GM18508 (cell line): ENCODE results near the gene SERINC4.
"Not testable (repeated sequence)": the region's sequence is repeated elsewhere in the genome, so short reads cannot be mapped to it uniquely, and the experiment has no call there.

Experiments
- ATAC-seq: cut with Tn5 transposase; IDR thresholded peaks from one replicate; pipeline ENCODE4 v1.9.1; 2021; ENCODE audit warnings: moderate number of reproducible peaks; ENCODE audit not compliant: insufficient read depth, unreplicated experiment

The SERINC4 gene

DNA sequence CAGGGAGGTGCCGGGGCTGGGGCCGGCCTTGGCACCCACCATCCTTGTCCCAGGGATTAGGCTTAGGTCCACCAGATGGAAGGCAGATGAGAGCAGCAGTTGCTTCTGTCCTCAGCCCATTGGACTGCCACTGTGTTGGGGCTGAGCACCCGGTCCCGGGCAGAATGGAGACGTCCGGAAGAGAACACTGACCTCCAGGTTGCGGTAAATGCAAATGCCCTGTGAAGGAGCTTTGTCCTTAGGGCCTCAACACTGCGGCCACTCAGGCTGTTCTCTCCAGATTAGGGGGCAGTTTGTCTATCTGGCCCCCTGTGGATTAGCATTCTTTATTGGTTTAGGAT lies at the start of gene SERINC4:
Gene SERINC4, minus strand, starts transcription at position 276 of the 341 bp plus-strand sequence. Its CDS starts 234 bp downstream, at position 42.
- ATAC-seq: no peak

- no peak for ATAC-seq
These were observed 45.4 kb upstream of the SERINC4 start for GRCh38 chr15:43845421-43845820.

- not testable (repeated sequence) for ATAC-seq
These were observed 32.5 kb upstream of the SERINC4 start for GRCh38 chr15:43832485-43832884.

- ATAC-seq: not testable (repeated sequence)
These were observed 31.6 kb upstream of the SERINC4 start for GRCh38 chr15:43831519-43832052.

DNA sequence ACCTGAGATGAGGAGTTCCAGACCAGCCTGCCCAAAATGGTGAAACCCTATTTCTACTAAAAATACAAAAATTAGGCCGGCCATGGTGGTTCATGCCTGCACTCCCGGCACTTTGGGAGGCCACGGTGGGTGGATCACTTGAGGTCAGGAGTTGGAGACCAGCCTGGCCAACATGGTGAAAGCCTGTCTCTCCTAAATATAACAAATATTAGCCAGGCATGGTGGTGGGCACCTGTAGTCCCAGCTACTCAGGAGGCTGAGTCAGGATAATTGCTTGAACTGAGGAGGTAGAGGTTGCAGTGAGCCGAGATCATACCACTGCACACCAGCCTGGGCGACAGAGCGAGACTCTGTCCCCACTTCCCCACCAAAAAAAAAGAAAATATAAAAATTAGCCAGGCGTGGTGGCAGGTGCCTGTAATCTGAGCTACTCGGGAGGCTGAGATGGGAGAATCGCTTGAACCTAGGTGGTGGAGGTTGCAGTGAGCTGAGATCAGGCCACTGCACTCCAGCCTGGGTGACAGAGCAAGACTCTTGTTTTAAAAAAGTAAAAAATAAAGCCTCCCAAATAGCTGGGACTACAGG lies 30.8 kb upstream of the SERINC4 start:
- ATAC-seq: not testable (repeated sequence)

DNA sequence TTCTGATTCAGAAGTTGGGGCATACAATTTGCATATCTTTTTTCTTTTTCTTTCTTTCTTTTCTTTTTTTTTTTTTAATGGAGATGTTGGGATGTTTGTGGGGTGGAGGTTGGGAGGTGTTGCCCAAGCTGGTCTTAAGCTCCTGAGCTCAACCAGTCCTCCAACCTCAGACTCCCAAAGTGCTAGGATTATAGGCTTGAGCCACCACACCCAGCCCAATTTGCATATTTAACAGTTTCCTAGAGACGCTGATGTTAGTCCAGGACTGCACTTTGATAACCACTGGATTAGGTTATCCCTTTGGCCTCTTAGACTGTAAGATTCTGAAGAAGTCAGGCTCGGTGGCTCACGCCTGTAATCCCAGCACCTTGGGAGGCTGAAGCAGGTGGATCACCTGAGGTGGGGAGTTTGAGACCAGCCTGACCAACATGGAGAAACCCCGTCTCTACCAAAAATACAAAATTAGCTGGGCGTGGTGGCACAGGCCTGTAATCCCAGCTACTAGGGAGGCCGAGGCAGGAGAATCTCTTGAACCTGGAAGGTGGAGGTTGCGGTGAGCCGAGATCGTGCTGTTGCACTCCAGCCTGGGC lies 30.0 kb upstream of the SERINC4 start:
- ATAC-seq: not testable (repeated sequence)

DNA sequence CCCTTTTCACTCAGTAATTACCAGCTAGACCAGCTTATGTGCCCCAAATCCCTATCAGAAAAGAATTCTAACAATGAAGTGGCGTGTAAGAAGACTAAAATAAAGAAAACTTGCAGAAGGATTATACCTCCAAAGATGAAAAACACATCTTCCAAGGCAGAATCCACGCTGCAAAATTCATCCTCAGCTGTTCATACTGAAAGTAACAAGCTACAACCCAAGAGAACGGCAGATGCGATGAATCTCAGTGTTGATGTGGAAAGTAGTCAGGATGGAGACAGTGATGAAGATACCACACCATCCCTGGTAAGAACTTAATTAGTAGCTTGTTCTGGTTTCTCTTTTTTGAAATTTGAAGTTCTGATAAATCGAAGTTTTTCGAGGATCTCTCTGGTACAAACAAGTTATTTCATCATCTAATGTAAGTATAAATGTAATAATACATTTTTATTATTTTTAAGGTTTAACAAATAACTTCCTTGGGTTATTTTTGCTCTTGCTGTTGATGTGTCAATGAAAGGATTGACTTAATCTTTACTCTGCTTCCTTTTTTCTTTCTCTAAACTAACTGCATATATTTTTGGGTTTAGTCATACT lies 28.1 kb upstream of the SERINC4 start:
- no peak for ATAC-seq

DNA sequence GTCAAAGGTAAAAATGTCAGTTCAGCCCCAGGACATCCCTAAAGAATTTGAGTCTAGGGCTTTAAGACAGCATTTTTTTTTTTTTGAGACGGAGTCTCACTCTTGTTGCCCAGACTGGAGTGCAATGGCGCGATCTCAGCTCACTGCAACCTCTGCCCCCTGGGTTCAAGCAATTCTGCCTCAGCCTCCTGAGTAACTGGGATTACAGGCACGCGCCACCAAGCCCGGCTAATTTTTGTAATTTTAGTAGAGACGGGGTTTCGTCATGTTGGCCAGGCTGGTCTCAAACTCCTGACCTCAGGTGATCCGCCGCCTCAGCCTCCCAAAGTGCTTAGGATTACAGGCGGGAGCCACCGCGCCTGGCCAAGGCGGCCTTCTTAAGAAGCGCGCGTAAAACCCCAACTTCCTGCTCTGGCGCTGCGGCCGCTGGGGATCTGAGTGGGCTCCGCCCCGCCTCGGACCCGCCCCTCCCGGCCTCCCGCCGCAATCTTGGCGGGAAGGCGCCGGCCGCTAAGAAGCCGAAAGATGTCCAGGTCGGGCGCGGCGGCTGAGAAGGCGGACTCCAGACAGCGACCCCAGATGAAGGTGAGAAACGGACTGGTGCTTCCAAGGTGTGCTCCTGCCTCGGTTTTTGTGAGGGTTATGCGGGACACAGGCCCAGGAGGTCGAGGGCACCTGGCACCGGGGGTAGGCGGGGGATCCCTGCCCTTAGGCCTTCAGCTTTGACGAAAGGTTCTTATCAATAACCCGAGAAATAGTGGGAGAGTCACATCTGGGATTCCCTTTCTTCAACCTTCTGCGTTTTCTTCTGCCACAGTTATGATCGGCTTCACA lies 26.7 kb upstream of the SERINC4 start, which contains the start of gene WDR76:
Gene WDR76, plus strand, starts transcription at position 495 of the 834 bp plus-strand sequence. Its CDS starts 31 bp downstream, at position 526.
- ATAC-seq: no peak

DNA sequence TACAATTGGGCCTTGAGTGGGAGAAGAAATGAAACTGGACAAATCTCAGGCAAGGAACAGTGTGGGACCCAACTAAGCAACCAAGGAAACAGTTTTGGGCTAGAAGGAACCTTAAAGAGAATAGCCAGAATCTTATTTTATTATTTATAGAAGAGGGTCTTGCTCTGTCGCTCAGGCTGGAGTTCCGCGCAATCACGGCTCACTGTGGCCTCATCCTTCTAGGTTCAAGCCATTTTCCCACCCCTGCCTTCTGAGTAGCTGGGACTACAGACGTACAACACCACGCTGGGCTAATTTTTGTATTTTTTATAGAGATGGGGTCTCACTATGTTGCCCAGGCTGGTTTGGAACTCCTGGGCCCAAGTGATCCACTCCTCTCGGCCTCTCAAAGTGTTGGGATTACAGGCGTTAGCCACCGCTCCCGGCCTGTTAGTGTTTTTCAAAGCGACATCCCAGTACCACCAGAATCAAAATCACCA lies 26.0 kb upstream of the SERINC4 start:
- ATAC-seq: no peak

- ATAC-seq: not testable (repeated sequence)
These were observed 25.3 kb upstream of the SERINC4 start for GRCh38 chr15:43825305-43825704.

GRCh38 chr15:43824302-43825246 lies 24.6 kb upstream of the SERINC4 start, which contains the start of gene MFAP1:
MFAP1 (minus strand) TSS chr15:43824690; CDS start chr15:43824569, 121 bp downstream.
- no peak for ATAC-seq

DNA sequence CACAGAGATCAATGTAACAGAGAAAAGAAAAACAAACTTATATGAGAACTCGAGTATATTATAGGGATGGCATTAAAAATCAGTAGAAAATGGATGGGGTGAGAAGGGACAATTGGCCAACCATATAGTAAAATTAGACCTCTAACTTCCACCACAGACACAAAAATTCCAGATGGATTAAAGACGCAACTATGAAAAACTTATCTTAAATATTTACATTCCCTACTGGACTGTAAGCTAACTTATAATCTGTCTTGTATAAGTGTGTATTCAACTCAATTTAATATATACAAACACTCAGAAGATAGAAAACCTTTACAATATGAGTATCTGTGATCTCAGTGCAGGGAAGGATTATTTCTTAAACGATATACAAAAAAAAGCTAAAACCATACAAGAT lies 21.5 kb upstream of the SERINC4 start:
- ATAC-seq: no peak

DNA sequence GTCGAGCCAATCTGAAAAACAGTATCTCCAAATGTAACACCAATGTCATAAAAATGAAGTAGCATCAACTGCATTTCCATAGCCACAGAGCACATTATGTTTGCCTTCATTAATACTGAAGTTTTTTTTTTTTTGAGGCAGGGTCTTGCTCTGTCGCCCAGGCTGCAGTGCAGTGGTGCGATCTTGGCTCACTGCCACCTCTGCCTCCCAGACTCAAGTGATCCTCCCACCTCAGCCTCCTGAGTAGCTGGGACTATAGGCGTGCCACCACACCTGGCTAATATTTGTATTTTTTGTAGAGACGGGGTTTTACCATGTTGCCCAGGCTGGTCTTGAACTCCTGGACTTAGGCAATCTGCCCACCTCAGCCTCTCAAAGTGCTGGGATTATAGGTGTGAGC lies 15.0 kb upstream of the SERINC4 start:
- ATAC-seq: not testable (repeated sequence)

DNA sequence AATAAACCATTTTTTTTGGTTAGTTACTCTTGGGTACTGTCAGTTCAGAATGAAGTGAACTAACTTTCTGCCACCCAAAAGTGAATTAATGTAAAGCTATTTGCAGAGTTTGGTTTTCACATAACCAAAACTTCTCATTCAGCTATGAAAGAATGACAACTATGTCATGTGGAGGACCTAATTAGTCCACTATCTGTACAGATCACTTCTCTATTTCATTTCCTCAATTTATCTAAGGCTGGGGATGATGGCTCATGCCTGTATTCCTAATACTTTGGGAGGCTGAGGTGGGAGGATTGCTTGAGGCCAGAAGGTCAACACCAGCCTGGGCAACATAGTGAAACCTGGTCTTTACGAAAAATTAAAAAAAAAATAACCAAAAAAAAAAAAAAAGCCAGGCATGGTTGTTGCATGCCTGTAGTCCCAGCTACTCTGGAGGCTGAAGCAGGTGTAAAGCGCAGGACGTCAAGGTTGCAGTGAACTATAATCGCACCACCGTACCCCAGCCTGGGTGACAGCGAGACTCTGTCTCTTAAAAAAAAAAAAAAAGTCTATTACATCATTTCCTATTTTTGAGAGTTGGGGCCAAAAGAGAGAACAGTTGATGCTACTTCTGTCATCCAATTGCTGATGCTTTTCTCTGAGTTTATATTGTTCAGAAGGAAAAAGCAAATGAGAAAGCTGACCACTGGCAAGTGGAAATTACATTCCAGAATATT lies 9.1 kb upstream of the SERINC4 start:
- ATAC-seq: no peak

DNA sequence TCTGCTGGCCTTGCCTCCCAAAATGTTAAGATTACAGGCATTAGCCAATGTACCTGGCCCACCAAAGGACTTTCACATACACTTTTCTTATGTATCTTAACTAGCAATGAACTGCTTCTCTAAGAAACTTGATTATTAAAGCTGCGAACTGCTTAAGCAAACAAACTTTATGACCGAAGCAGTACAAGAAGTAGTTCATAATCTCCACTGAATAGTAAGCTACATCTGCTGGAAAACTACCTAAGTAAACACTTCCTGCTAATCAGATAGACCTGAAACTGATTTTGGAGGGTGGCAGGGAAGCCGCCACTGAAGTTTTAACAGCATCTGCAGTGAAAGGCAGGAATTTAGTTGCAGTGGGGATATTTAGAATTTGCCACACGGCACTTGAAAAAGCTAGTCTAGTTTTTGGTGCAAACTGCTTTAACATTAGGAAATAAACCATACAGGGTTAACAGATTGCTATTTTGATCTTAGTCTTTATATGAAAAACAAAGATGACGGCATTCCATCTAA lies 8.5 kb upstream of the SERINC4 start:
- ATAC-seq: no peak

GRCh38 chr15:43802676-43803075 lies 2.7 kb upstream of the SERINC4 start:
- ATAC-seq: not testable (repeated sequence)

- peak; percentile 50 for ATAC-seq
These were observed 494 bp upstream of the SERINC4 start, which contains the start of gene HYPK for GRCh38 chr15:43800286-43801141. HYPK (plus strand) TSS chr15:43800599; CDS start chr15:43800623, 24 bp downstream.
